GM10248 (cell line): ENCODE data around the gene ACOXL.

ENCODE experiments used
- CTCF ChIA-PET: fragments of 300-600 bp; sonication (Branson Sonifier 250); formaldehyde crosslinking; extraction: SDS; loops from one replicate; lab custom pipeline; 2021; ENCODE audit warnings: antibody characterized with exemption; lab: Yijun Ruan, JAX
- POLR2A ChIA-PET: fragments of 350-650 bp; sonication (Branson Sonifier 250); formaldehyde crosslinking; extraction: SDS; loops from one replicate; lab custom pipeline; 2020; ENCODE audit warnings: antibody characterized with exemption; lab: Yijun Ruan, JAX
- DNase-seq: peaks from one replicate; pipeline ENCODE4 v3.0.0; 2012; ENCODE audit errors: extremely low spot score
- TF ChIP-seq, protein P1 (sequence below): IDR thresholded peaks from 2 replicates; pipeline ENCODE4 v1.5.1; 2012; ENCODE audit warnings: mild to moderate bottlenecking, low read depth; ENCODE audit errors: extremely low read depth, missing control alignments, control extremely low read depth

The ACOXL gene

GRCh38 chr2:110870545-110870944 is 138.2 kb downstream of the ACOXL start:
- ChIA-PET CTCF (interaction anchor here (1.0 kb wide), 1 partner anchor 9 kb away, joined by 3 read pairs; no protein-coding TSS in a partner anchor), POLR2A (no interaction called here)
- TF ChIP-seq, protein P1, sequence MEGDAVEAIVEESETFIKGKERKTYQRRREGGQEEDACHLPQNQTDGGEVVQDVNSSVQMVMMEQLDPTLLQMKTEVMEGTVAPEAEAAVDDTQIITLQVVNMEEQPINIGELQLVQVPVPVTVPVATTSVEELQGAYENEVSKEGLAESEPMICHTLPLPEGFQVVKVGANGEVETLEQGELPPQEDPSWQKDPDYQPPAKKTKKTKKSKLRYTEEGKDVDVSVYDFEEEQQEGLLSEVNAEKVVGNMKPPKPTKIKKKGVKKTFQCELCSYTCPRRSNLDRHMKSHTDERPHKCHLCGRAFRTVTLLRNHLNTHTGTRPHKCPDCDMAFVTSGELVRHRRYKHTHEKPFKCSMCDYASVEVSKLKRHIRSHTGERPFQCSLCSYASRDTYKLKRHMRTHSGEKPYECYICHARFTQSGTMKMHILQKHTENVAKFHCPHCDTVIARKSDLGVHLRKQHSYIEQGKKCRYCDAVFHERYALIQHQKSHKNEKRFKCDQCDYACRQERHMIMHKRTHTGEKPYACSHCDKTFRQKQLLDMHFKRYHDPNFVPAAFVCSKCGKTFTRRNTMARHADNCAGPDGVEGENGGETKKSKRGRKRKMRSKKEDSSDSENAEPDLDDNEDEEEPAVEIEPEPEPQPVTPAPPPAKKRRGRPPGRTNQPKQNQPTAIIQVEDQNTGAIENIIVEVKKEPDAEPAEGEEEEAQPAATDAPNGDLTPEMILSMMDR = no peak
- no peak for DNase-seq

DNA sequence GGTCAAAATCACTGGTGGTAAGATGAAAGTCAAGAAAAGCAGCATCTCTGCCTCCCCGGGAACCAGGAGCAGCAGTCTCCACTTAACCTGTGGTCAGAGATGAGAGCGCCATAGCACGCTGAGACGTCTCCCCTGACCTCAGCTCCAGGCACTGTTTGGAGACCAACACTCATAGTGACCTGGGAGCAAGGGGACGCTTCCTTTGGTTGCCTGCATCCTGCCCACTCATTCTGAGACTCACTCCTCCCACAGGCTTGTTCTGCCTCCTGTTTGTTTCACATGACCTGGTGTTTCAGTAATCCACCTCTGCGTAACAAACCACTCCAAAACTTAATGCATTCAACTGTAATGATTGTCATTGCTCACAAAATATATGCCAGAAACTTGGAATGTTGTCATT is 139.3 kb downstream of the ACOXL start:
- DNase-seq = no peak
- TF ChIP-seq, protein P1 = no peak
- POLR2A ChIA-PET = no interaction called here
- CTCF ChIA-PET = interaction anchor here (1.0 to 1.9 kb wide), 3 partner anchors 10 to 17 kb away, joined by 3 to 6 read pairs (median 4); no protein-coding TSS in a partner anchor

DNA sequence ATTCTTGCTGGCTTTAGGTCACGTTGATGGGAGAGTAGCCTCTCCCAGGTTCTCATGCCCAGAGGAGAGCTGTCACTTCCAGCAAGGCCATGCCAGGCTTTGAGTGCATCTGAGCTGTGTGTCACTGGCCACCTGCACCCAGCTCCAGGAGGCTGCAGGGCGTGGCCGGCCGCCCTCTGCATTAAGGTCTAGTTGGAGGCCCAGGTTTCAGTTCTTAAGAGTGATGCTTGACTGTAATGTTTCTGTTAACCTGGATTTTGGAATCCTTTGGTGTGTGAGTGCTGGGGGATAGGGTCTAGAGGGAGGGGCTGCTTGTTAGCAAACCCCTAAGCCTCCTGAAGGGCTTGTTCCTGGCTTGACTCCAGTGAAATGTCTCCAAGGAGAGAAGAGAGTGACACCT is 140.1 kb downstream of the ACOXL start:
- DNase-seq = no peak
- ChIA-PET POLR2A (no interaction called here), CTCF (interaction anchor here (1.5 to 1.9 kb wide), 2 partner anchors 14 to 18 kb away, joined by 4 to 6 read pairs; no protein-coding TSS in a partner anchor)
- TF ChIP-seq, protein P1 = no peak

- ChIA-PET CTCF (interaction anchor here (1.9 kb wide), 1 partner anchor 19 kb away, joined by 6 read pairs; no protein-coding TSS in a partner anchor), POLR2A (no interaction called here)
- TF ChIP-seq, protein P1 = no peak
- DNase-seq = no peak
Observed at GRCh38 chr2:110873056-110873502, 140.7 kb downstream of the ACOXL start.

DNA sequence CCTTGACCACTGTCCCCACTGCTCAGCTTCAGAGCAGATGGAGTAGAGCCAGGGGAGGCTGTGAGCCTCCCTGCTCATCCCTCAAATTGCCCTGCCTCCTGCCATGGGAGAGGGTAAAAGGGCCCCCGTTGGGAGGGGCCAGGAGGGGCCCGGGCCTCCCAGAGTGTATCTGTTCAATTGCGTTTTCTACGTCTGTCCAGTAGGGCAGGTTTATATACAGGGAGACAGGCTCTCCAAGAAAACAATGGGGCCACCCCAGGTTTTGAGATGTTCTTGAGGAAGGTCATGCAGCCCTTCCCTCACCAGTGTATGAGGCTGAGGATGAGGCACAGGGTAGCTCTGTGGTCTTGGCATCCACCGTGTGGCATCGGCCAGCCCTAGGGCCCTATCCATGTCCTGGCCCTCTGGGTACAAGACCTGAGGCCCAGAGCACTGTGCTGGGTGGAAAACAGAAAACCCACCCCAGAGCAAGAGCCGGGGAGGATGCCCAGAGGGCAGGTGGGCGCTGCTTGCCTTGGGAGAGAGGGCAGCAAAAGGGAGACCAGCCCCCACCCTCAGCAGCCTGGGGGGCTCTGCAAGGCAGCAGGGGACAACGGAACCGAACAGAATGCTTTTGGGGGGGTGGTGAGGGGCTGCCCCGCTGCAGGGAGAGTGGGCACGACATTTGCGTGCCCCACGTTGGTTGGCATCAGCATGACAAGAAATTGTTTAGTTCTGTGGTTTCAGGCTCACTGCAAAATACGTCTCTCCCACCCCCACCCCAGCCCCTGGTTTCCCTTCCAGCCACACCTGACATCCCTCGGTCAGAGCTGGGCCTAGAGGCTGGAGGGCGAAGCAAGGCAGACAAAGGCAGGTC is 141.5 kb downstream of the ACOXL start:
- POLR2A ChIA-PET = no interaction called here
- TF ChIP-seq, protein P1 = no peak
- CTCF ChIA-PET = no interaction called here
- DNase-seq = no peak

DNA sequence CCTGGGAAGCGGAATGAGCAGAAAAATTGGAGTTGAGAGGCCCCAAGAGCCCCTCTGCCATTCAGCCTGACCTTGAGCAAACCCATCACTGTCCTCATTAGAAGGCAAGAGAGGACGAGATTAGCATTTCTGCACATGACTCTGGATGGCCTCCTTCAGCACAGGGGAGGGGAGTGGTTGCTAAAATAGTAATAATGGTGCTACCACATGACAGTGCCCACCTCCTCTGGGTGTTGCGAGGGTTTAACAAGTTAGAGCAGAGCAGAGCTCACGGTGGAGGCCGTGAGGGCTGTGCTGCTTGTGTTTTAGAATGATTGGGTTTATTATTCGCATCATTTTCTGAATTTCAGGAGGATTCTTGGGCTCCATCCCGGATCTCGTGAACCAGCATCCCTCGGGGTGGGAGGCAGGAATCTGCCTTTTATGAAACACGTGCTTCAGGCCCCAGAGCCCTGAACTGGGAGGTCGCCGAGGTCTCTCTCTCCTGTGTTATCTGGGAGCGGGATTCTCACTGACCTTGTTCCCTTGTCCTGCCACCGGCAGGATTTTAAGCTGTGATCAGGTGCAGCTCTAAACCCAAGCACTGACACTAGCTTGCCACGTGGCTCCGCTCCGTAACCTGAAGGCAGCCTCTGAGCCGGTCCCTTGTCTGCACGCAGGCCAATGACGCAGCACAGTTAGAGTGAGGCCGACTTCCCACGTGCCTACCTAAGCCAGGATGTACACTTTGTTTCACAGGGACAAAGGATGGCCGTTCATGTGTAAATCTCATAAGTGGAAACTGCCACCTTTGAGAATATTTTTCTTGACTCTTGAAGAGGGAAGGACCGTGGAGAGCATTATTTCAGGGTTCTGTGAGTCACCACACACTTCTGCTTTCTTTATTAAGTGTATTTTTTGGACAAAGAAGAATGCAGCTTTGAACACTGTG is 142.3 kb downstream of the ACOXL start:
- CTCF ChIA-PET = interaction anchor here (0.7 to 2.7 kb wide), 4 partner anchors 11 to 22 kb away, joined by 3 to 10 read pairs (median 4); no protein-coding TSS in a partner anchor
- DNase-seq = peak; percentile 62
- POLR2A ChIA-PET = interaction anchor here (0.6 kb wide), 1 partner anchor 30 kb away, joined by 3 read pairs; no protein-coding TSS in a partner anchor
- TF ChIP-seq, protein P1 = peak; percentile 13
